Measurements from ENCODE around the gene ANKK1.
A peak's percentile ranks its signal among the peaks of the same experiment; 100 is the strongest.

Gene ANKK1, protein sequence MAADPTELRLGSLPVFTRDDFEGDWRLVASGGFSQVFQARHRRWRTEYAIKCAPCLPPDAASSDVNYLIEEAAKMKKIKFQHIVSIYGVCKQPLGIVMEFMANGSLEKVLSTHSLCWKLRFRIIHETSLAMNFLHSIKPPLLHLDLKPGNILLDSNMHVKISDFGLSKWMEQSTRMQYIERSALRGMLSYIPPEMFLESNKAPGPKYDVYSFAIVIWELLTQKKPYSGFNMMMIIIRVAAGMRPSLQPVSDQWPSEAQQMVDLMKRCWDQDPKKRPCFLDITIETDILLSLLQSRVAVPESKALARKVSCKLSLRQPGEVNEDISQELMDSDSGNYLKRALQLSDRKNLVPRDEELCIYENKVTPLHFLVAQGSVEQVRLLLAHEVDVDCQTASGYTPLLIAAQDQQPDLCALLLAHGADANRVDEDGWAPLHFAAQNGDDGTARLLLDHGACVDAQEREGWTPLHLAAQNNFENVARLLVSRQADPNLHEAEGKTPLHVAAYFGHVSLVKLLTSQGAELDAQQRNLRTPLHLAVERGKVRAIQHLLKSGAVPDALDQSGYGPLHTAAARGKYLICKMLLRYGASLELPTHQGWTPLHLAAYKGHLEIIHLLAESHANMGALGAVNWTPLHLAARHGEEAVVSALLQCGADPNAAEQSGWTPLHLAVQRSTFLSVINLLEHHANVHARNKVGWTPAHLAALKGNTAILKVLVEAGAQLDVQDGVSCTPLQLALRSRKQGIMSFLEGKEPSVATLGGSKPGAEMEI

DNA sequence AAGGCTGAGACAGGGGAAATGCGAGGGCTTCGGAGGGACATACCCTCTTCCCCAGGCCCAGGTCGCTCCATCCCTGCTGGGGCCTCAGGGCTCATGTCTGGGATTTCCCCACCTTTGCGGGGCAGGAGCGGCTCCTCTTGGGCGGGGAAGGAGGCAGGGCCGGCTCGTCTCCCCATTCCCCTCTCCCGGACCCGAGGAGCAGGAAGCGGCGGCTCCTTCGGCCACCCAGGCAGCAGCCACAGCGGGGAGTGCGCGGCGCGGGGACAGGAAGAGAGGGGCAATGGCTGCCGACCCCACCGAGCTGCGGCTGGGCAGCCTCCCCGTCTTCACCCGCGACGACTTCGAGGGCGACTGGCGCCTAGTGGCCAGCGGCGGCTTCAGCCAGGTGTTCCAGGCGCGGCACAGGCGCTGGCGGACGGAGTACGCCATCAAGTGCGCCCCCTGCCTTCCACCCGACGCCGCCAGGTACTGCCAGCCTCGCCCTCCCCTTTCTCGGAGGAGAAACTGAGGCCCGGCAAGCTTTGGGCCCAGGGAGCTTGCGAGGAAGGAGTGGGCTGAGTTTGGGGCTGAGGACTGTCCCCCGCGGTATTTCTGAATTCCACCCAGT is at the start of gene ANKK1:
Gene ANKK1, plus strand, starts transcription at position 175 of the 607 bp plus-strand sequence. Its CDS starts 106 bp downstream, at position 281.
- Histone ChIP-seq H3K36me3 (no peaks in the 10 kb centered on the region), H3K27ac (no peak within 1 kb of the TSS), H3K27me3 (peaks cover 0 to 22% of the 10 kb centered on the region in 2 donors), H3K9me3 (no peaks in the 10 kb centered on the region), H3K4me3 (peak within 1 kb of the TSS in 1 of 2 donors; percentile 8), H3K4me1 (peaks cover 0 to 12% (median 4%) of the 10 kb centered on the region in 4 donors)
- DNase-seq: no peak
- intact Hi-C loops (cut with DNase I; ENCODE audit: low total_unique reads): no loop called here
- no peak for TF ChIP-seq CTCF (IDR thresholded peaks at IDR 0.05)

DNA sequence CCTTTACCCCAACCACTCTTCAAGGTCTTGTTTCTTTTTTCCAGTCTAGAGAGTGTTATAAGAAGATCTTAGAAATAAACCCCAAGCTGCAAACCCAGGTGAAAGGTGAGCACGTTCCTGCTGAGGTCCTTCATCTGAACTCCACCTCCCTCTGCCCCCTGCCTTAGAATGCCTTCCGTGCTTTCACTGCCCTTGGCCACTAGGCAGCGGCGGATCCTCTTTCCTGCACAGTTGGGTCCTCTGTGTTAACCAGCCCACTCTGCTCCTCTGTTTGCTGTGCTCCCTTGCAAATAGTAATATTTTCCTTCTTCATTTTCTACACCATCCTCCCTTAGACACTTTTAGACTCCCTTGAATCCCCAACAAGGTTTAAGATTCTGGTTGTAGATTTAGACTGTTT is 48.8 kb upstream of the ANKK1 start:
- H3K9me3 ChIP-seq: peaks cover 0 to 3% (median 0%) of the 10 kb centered on the region in 3 donors
- no peak overlapping the region for H3K4me3 ChIP-seq
- H3K27me3 ChIP-seq: no peaks in the 10 kb centered on the region
- no peak for DNase-seq
- no peak overlapping the region for H3K27ac ChIP-seq
- H3K36me3 ChIP-seq: peaks cover 60 to 89% (median 71%) of the 10 kb centered on the region in 3 donors
- no peaks in the 10 kb centered on the region for H3K4me1 ChIP-seq
- intact Hi-C loops (cut with DNase I; ENCODE audit: low total_unique reads): no loop called here
- TF ChIP-seq CTCF (IDR thresholded peaks at IDR 0.05): no peak

GRCh38 chr11:113339929-113340589 is 47.5 kb upstream of the ANKK1 start:
- Histone ChIP-seq H3K4me1 (no peaks in the 10 kb centered on the region), H3K9me3 (peaks cover 0 to 3% (median 0%) of the 10 kb centered on the region in 3 donors), H3K4me3 (no peak overlapping the region), H3K36me3 (peaks cover 69 to 89% (median 76%) of the 10 kb centered on the region in 3 donors), H3K27ac (no peak overlapping the region), H3K27me3 (no peaks in the 10 kb centered on the region)
- intact Hi-C loops (cut with DNase I; ENCODE audit: low total_unique reads): no loop called here
- no peak for TF ChIP-seq CTCF (IDR thresholded peaks at IDR 0.05)
- no peak for DNase-seq

DNA sequence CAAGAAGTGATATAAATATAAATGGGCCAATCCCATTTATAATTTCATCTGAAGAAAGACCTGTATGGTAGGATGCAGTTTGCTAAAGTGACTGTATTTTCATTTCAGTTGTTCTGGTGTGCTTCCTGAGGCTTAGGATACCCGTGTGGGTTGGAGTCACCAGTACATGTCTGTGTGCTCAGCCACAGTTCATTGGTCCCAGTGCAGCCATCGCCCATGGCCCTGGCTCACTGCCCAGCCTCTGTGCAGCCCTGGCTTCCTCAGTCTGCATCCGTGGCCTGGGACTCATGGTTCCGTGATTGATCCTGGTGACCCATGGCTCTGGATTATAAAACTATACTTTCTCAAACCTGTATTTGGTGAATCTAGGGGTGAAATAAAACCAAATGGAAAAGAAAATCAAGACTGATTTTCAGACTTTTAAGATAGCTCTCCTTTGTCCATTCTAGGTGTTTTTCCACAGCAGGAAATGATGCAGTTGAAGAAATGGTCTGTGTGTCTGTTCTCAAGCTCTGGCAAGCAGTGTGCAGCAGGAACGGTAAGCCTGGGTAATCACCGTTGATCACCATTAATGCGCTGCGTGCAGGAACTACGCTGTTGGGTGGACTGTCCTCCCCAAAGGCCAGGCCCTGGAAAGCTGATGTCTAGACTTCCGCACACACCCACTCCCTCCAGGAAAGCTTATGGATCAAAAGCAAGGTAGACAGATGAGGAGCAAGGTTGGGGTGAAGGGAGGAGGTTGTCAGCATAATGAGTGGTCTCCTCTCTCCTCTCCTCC is 46.0 kb upstream of the ANKK1 start:
- H3K4me1 ChIP-seq: no peaks in the 10 kb centered on the region
- intact Hi-C loops (cut with DNase I; ENCODE audit: low total_unique reads): no loop called here
- H3K27me3 ChIP-seq: no peaks in the 10 kb centered on the region
- H3K27ac ChIP-seq: no peak overlapping the region
- no peaks in the 10 kb centered on the region for H3K9me3 ChIP-seq
- peaks cover 55 to 81% (median 61%) of the 10 kb centered on the region in 3 donors for H3K36me3 ChIP-seq
- no peak for TF ChIP-seq CTCF (IDR thresholded peaks at IDR 0.05)
- DNase-seq: no peak
- H3K4me3 ChIP-seq: no peak overlapping the region

GRCh38 chr11:113345978-113346377 is 41.6 kb upstream of the ANKK1 start:
- no peak for TF ChIP-seq CTCF (IDR thresholded peaks at IDR 0.05)
- no peaks in the 10 kb centered on the region for H3K9me3 ChIP-seq
- H3K36me3 ChIP-seq: peaks cover 21 to 76% (median 38%) of the 10 kb centered on the region in 3 donors
- no peaks in the 10 kb centered on the region for H3K27me3 ChIP-seq
- intact Hi-C loops (cut with DNase I; ENCODE audit: low total_unique reads): no loop called here
- no peak overlapping the region for H3K27ac ChIP-seq
- DNase-seq: no peak
- no peak overlapping the region for H3K4me3 ChIP-seq
- no peaks in the 10 kb centered on the region for H3K4me1 ChIP-seq
